ACC112 (cell line): Measurements from ENCODE around the gene TMEM132E.

Experiments used
- H2AFZ ChIP-seq: fragments of 200-600 bp; sonication (generic); one replicate; pipeline ENCODE4 v1.6.0; 2017; ENCODE audit warnings: antibody characterized with exemption, low read length; ENCODE audit not compliant: unreplicated experiment
- H3K27ac ChIP-seq: fragments of 200-600 bp; sonication (generic); 2 replicates; pipeline ENCODE4 v1.5.1; 2014; ENCODE audit warnings: low read depth, mild to moderate bottlenecking, antibody characterized with exemption, low read length, moderate library complexity
- H3K27me3 ChIP-seq: fragments of 200-600 bp; sonication (generic); 2 replicates; pipeline ENCODE4 v1.6.1; 2014; ENCODE audit warnings: mild to moderate bottlenecking, antibody characterized with exemption, low read length, moderate library complexity, mixed read lengths; ENCODE audit not compliant: insufficient read depth
- H3K36me3 ChIP-seq: fragments of 200-600 bp; sonication (generic); 2 replicates; pipeline ENCODE4 v1.6.1; 2016; ENCODE audit warnings: mild to moderate bottlenecking, antibody characterized with exemption, low read length, moderate library complexity, mixed read lengths; ENCODE audit not compliant: insufficient read depth
- H3K4me1 ChIP-seq: fragments of 200-600 bp; sonication (generic); one replicate; pipeline ENCODE4 v1.6.1; 2016; ENCODE audit warnings: low read length, mixed read lengths; ENCODE audit not compliant: insufficient read depth, unreplicated experiment, control insufficient read depth
- H3K4me3 ChIP-seq: fragments of 200-600 bp; sonication (generic); 2 replicates; pipeline ENCODE4 v1.5.1; 2014; ENCODE audit warnings: mild to moderate bottlenecking, low read depth, low read length
- H3K79me2 ChIP-seq: fragments of 200-600 bp; sonication (generic); one replicate; pipeline ENCODE4 v1.6.0; 2016; ENCODE audit warnings: low read length; ENCODE audit not compliant: control insufficient read depth, unreplicated experiment, insufficient read depth

The TMEM132E gene

GRCh38 chr17:34620458-34620857, 41.1 kb downstream of the TMEM132E start:
- no peaks in the 10 kb centered on the region for H3K79me2 ChIP-seq
- H3K4me1 ChIP-seq = no peaks in the 10 kb centered on the region
- H3K27ac ChIP-seq = no peak overlapping the region
- peaks cover 26% of the 10 kb centered on the region for H3K27me3 ChIP-seq
- no peaks in the 10 kb centered on the region for H3K36me3 ChIP-seq
- no peak overlapping the region for H2AFZ ChIP-seq
- no peak overlapping the region for H3K4me3 ChIP-seq

GRCh38 chr17:34622862-34623623, 43.7 kb downstream of the TMEM132E start:
- H3K4me1 ChIP-seq = no peaks in the 10 kb centered on the region
- no peaks in the 10 kb centered on the region for H3K36me3 ChIP-seq
- H3K4me3 ChIP-seq = no peak overlapping the region
- H2AFZ ChIP-seq = no peak overlapping the region
- H3K27ac ChIP-seq = no peak overlapping the region
- no peaks in the 10 kb centered on the region for H3K79me2 ChIP-seq
- peaks cover 36% of the 10 kb centered on the region for H3K27me3 ChIP-seq

- Histone ChIP-seq H2AFZ (no peak overlapping the region), H3K27me3 (peaks cover 43% of the 10 kb centered on the region), H3K27ac (no peak overlapping the region), H3K79me2 (no peaks in the 10 kb centered on the region), H3K4me3 (no peak overlapping the region), H3K4me1 (no peaks in the 10 kb centered on the region), H3K36me3 (no peaks in the 10 kb centered on the region)
Observed at GRCh38 chr17:34623856-34624766, 44.7 kb downstream of the TMEM132E start.

- H2AFZ ChIP-seq = no peak overlapping the region
- no peak overlapping the region for H3K27ac ChIP-seq
- no peaks in the 10 kb centered on the region for H3K36me3 ChIP-seq
- H3K4me3 ChIP-seq = no peak overlapping the region
- no peaks in the 10 kb centered on the region for H3K79me2 ChIP-seq
- H3K27me3 ChIP-seq = peaks cover 46% of the 10 kb centered on the region
- no peaks in the 10 kb centered on the region for H3K4me1 ChIP-seq
Observed at GRCh38 chr17:34624767-34625383, 45.5 kb downstream of the TMEM132E start.

GRCh38 chr17:34626121-34626681, 46.8 kb downstream of the TMEM132E start:
- Histone ChIP-seq H2AFZ (no peak overlapping the region), H3K27ac (no peak overlapping the region), H3K27me3 (peaks cover 41% of the 10 kb centered on the region), H3K4me1 (no peaks in the 10 kb centered on the region), H3K79me2 (no peaks in the 10 kb centered on the region), H3K36me3 (no peaks in the 10 kb centered on the region), H3K4me3 (no peak overlapping the region)

- H3K4me1 ChIP-seq = no peaks in the 10 kb centered on the region
- H2AFZ ChIP-seq = no peak overlapping the region
- H3K79me2 ChIP-seq = no peaks in the 10 kb centered on the region
- H3K36me3 ChIP-seq = no peaks in the 10 kb centered on the region
- peaks cover 48% of the 10 kb centered on the region for H3K27me3 ChIP-seq
- H3K4me3 ChIP-seq = no peak overlapping the region
- H3K27ac ChIP-seq = no peak overlapping the region
Observed at GRCh38 chr17:34628879-34629278, 49.5 kb downstream of the TMEM132E start.

- Histone ChIP-seq H3K27ac (no peak overlapping the region), H3K36me3 (no peaks in the 10 kb centered on the region), H3K79me2 (no peaks in the 10 kb centered on the region), H3K27me3 (peaks cover 20% of the 10 kb centered on the region; the same call in 1 of the 2 replicates), H3K4me3 (no peak overlapping the region), H2AFZ (no peak overlapping the region), H3K4me1 (no peaks in the 10 kb centered on the region)
Observed at GRCh38 chr17:34633351-34633750, 54.0 kb downstream of the TMEM132E start.

GRCh38 chr17:34633760-34634159, 54.4 kb downstream of the TMEM132E start:
- no peaks in the 10 kb centered on the region for H3K36me3 ChIP-seq
- H3K27ac ChIP-seq = no peak overlapping the region
- H3K4me1 ChIP-seq = no peaks in the 10 kb centered on the region
- no peaks in the 10 kb centered on the region for H3K79me2 ChIP-seq
- peaks cover 23% of the 10 kb centered on the region; the same call in 1 of the 2 replicates for H3K27me3 ChIP-seq
- H3K4me3 ChIP-seq = no peak overlapping the region
- no peak overlapping the region for H2AFZ ChIP-seq

GRCh38 chr17:34634551-34635160, 55.3 kb downstream of the TMEM132E start:
- Histone ChIP-seq H2AFZ (no peak overlapping the region), H3K4me3 (no peak overlapping the region), H3K27me3 (peaks cover 26% of the 10 kb centered on the region; the same call in 1 of the 2 replicates), H3K27ac (no peak overlapping the region), H3K4me1 (no peaks in the 10 kb centered on the region), H3K36me3 (no peaks in the 10 kb centered on the region), H3K79me2 (no peaks in the 10 kb centered on the region)

- Histone ChIP-seq H3K79me2 (no peaks in the 10 kb centered on the region), H3K36me3 (no peaks in the 10 kb centered on the region), H3K4me1 (no peaks in the 10 kb centered on the region), H2AFZ (no peak overlapping the region), H3K27me3 (peaks cover 37% of the 10 kb centered on the region; the same call in 1 of the 2 replicates), H3K4me3 (no peak overlapping the region), H3K27ac (no peak overlapping the region)
Observed at GRCh38 chr17:34635876-34636275, 56.5 kb downstream of the TMEM132E start.
